ENCODE measurements around the gene SLC45A2.

The SLC45A2 gene

GRCh38 chr5:34026089-34026761 is 41.7 kb upstream of the SLC45A2 start:
- no peak for TF ChIP-seq CTCF (IDR thresholded peaks at IDR 0.05; ENCODE audit: unreplicated experiment in 3 of 3)
- no peaks in the 10 kb centered on the region for H3K9me3 Mint-ChIP-seq
- no peak overlapping the region for H3K4me3 Mint-ChIP-seq

GRCh38 chr5:34022121-34022705 is 37.7 kb upstream of the SLC45A2 start:
- no peaks in the 10 kb centered on the region for H3K4me1 Mint-ChIP-seq
- H3K36me3 Mint-ChIP-seq (ENCODE audit: low read depth): peaks cover 55% of the 10 kb centered on the region
- H3K27me3 Mint-ChIP-seq (ENCODE audit: low read depth): no peaks in the 10 kb centered on the region
- H3K4me3 Mint-ChIP-seq: no peak overlapping the region
- no peaks in the 10 kb centered on the region for H3K9me3 Mint-ChIP-seq
- no peak overlapping the region for H3K27ac Mint-ChIP-seq
- TF ChIP-seq CTCF (IDR thresholded peaks at IDR 0.05; ENCODE audit: unreplicated experiment in 3 of 3): no peak

More at GRCh38 chr5:34026089-34026761, 41.7 kb upstream of the SLC45A2 start:
- no peaks in the 10 kb centered on the region for H3K27me3 Mint-ChIP-seq (ENCODE audit: low read depth)
- peak overlapping the region in 1 of 3 experiments; percentile 77 for H3K27ac Mint-ChIP-seq
- H3K36me3 Mint-ChIP-seq (ENCODE audit: low read depth): peaks cover 46% of the 10 kb centered on the region
- no peaks in the 10 kb centered on the region for H3K4me1 Mint-ChIP-seq

- Mint-ChIP-seq H3K9me3 (no peaks in the 10 kb centered on the region), H3K36me3 (ENCODE audit: low read depth) (peaks cover 56% of the 10 kb centered on the region), H3K27ac (no peak overlapping the region), H3K4me3 (no peak overlapping the region), H3K27me3 (ENCODE audit: low read depth) (no peaks in the 10 kb centered on the region), H3K4me1 (no peaks in the 10 kb centered on the region)
- TF ChIP-seq CTCF (IDR thresholded peaks at IDR 0.05; ENCODE audit: unreplicated experiment in 3 of 3): no peak
Measured at GRCh38 chr5:34021334-34021733, 36.8 kb upstream of the SLC45A2 start.

GRCh38 chr5:34020726-34021125 is 36.2 kb upstream of the SLC45A2 start:
- H3K36me3 Mint-ChIP-seq (ENCODE audit: low read depth): peaks cover 50% of the 10 kb centered on the region
- H3K9me3 Mint-ChIP-seq: no peaks in the 10 kb centered on the region
- no peaks in the 10 kb centered on the region for H3K27me3 Mint-ChIP-seq (ENCODE audit: low read depth)
- no peaks in the 10 kb centered on the region for H3K4me1 Mint-ChIP-seq
- peak overlapping the region in 1 of 3 experiments; percentile 71 for H3K27ac Mint-ChIP-seq
- H3K4me3 Mint-ChIP-seq: no peak overlapping the region
- no peak for TF ChIP-seq CTCF (IDR thresholded peaks at IDR 0.05; ENCODE audit: unreplicated experiment in 3 of 3)

GRCh38 chr5:34017254-34017653 is 32.8 kb upstream of the SLC45A2 start:
- H3K27ac Mint-ChIP-seq: peak overlapping the region; percentile 2 to 34 (median 14)
- TF ChIP-seq CTCF (IDR thresholded peaks at IDR 0.05; ENCODE audit: unreplicated experiment in 3 of 3): no peak

GRCh38 chr5:34016750-34017149 is 32.3 kb upstream of the SLC45A2 start:
- TF ChIP-seq CTCF (IDR thresholded peaks at IDR 0.05; ENCODE audit: unreplicated experiment in 3 of 3): no peak
- Mint-ChIP-seq H3K4me1 (peaks cover 13% of the 10 kb centered on the region), H3K4me3 (no peak overlapping the region), H3K27me3 (ENCODE audit: low read depth) (no peaks in the 10 kb centered on the region), H3K9me3 (no peaks in the 10 kb centered on the region), H3K27ac (peak overlapping the region; percentile 2 to 23 (median 14)), H3K36me3 (ENCODE audit: low read depth) (peaks cover 29% of the 10 kb centered on the region)

More at GRCh38 chr5:34017254-34017653, 32.8 kb upstream of the SLC45A2 start:
- no peaks in the 10 kb centered on the region for H3K9me3 Mint-ChIP-seq
- H3K36me3 Mint-ChIP-seq (ENCODE audit: low read depth): peaks cover 33% of the 10 kb centered on the region
- H3K4me1 Mint-ChIP-seq: peaks cover 9% of the 10 kb centered on the region
- H3K4me3 Mint-ChIP-seq: no peak overlapping the region
- H3K27me3 Mint-ChIP-seq (ENCODE audit: low read depth): no peaks in the 10 kb centered on the region

Data from nephron (organoid).